Activated CD4-positive, alpha-beta T cell treated with anti-CD3 and anti-CD28 coated beads for 48 hours (primary cell): ENCODE results near the gene TENM4.

Source experiments
- DNase-seq: peaks from one replicate; pipeline ENCODE4 v3.0.0-alpha.2; 2020

The TENM4 gene

GRCh38 chr11:79336797-79337517 lies 103.9 kb downstream of the TENM4 start:
- DNase-seq, result no peak

GRCh38 chr11:79335681-79336080 lies 105.1 kb downstream of the TENM4 start:
- DNase-seq, result no peak

GRCh38 chr11:79333355-79333754 lies 107.5 kb downstream of the TENM4 start:
- no peak for DNase-seq

DNA sequence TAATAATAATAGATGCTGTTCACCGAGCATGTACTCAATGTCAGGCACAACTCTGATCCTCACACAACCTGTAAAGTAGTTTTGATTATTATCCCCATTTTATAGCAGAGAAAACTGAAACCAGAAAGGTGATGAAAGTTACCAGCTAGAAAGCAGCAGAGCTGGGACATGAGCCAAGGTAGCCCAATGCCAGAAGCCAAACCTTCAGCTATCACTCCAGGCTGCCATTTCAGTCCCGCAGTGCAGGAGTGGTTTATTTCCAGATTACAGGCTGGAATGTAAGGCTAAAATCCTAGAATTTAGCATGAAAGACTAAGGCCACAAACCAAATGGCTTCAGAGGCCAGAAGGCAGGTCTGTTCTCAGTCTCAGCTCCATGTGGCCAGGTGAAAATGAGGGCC lies 108.8 kb downstream of the TENM4 start:
- no peak for DNase-seq

GRCh38 chr11:79331203-79331901 lies 109.5 kb downstream of the TENM4 start:
- DNase-seq, result no peak

- DNase-seq, result no peak
Observed at GRCh38 chr11:79330651-79331050, 110.2 kb downstream of the TENM4 start.

GRCh38 chr11:79329561-79329960 lies 111.3 kb downstream of the TENM4 start:
- no peak for DNase-seq

- no peak for DNase-seq
Observed at GRCh38 chr11:79328402-79328801, 112.4 kb downstream of the TENM4 start.

- no peak for DNase-seq
Observed at GRCh38 chr11:79325851-79326250, 115.0 kb downstream of the TENM4 start.

GRCh38 chr11:79321263-79321662 lies 119.6 kb downstream of the TENM4 start:
- DNase-seq, result no peak

DNA sequence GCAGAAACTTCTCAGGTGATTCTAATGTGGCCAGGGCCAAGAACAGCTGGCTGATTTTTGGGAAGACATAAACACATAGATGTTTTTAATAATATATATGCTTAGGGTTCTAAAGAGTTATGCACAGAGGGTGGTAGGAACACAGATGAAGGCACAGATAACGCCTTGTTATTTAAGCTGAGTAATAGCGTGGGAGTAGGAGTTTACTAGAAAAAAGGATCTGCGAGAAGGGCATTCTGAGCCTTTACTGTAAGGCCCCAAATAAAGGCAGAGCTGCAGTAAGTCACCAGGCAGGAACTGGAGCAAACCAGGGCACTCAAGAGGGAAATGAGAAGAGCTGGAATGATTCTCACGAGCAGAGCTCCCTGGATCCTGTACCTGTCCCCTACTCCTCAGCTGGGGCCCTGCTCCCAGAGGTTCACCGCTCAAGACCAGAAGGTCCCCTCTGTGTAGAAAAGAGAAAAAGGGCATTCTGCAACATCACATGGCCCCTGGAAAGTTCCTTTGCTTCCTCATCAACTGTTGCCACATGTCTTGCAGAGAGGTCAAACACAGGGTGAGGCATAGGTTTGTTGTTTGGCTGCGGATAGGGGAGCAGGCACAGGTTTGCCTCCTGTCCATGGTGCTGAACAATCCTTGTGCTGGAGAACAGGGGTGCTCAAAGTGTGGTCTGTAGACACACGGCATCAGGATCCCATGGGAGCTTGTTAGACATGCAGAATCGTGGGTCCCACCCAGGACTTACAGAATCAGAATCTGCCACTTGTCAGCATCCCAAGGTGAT lies 125.7 kb downstream of the TENM4 start:
- DNase-seq, result no peak

DNA sequence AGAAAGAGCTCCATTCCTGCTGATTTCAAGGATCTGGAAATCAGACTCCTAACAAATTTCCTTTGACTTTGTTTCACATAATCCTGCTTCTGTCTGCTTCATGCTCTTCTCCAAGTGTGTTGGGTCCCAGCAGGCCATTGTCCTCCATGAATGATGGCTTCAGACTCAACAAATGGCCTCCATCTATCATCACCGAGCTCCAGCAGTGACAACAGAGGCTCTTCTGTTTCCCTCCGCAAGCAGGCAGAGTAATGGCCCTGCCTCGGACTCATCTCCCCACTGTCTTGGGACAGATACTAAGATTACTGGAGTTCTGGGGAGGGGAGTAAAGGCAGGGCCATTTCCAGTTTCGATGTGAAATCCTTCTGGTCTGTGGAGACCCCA lies 127.3 kb downstream of the TENM4 start:
- no peak for DNase-seq

DNA sequence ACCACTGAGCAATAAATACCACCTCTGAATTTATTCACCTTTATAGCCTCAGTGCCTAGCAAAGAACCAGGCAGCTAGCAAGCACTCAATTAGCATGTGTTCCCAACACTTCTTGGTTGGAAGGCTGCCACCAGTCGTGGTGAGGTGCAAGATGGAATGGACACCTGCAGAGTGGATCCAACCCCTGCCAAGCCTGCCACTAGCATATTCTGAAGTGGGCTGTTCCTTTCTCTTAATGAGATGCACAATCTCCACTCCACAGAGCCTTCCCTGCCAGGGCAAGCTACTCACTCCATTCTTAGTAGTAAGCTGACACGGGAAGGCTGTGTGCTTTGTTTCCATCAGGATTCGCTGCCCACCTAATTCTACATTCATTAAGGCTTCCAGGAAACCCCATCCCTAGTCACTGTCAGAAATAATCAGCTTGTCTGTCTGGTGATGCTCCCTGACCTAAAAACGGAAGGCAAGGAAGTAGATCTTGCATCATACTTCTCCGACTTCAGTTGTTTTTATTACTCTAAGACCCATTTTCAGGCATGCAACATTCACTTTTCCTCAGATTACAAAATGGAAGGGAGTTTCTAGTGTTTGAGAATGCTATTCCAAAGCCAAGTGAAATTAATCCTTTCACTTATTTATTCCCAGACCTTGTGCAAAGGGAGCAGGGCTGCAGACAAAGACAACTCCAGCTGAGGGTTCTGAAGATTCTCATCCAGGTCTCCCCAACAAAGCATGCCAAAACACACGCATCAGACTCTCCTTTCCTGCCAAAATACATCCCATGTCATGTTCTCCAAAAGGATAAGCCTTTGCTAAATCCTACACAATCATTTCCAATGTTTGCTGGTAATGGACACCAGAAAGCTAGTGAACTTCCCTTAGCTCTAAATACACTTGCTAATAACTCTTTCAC lies 128.0 kb downstream of the TENM4 start:
- no peak for DNase-seq

GRCh38 chr11:79311461-79311860 lies 129.4 kb downstream of the TENM4 start:
- no peak for DNase-seq

- DNase-seq, result no peak
Observed at GRCh38 chr11:79309407-79309806, 131.4 kb downstream of the TENM4 start.

DNA sequence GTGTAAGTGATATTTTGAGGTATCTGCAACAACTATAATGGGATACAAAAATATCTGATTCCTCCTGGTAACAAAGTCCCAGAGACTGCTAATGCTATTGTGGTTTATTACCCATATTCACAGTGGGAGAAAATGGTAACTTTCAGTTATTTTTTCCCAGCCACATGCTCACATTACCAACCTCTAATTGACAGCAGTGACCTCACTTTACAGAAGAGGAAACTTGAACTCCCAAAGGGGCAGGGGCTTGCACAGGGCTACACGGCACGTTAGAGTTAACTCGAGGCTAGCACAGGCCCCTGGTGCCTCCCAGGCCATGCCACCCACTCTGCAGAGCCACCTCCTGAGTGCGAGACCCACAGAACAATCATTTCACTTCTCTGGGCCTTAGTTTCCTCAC lies 132.4 kb downstream of the TENM4 start:
- no peak for DNase-seq

- DNase-seq, result no peak
Observed at GRCh38 chr11:79304599-79305212, 136.1 kb downstream of the TENM4 start.

DNA sequence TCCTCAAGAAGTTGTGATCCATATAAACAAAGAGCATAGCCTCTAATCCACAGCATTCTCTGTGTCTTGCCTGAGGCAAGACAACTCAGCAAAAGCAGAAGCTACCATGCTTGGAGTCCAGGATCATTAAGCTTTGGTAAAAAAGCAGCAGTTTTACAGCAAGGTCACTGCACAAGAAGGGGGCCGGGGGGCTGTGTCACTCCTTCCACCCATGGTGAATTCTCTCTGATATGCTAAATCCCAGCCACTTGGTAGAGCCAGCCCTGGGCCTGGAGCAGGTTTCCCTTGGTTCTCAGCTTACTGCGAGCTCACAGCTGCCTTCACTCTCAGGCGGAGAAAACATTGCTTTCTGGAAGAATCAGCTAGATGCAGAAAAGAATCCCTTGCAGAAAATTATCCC lies 144.7 kb downstream of the TENM4 start:
- DNase-seq, result no peak

DNA sequence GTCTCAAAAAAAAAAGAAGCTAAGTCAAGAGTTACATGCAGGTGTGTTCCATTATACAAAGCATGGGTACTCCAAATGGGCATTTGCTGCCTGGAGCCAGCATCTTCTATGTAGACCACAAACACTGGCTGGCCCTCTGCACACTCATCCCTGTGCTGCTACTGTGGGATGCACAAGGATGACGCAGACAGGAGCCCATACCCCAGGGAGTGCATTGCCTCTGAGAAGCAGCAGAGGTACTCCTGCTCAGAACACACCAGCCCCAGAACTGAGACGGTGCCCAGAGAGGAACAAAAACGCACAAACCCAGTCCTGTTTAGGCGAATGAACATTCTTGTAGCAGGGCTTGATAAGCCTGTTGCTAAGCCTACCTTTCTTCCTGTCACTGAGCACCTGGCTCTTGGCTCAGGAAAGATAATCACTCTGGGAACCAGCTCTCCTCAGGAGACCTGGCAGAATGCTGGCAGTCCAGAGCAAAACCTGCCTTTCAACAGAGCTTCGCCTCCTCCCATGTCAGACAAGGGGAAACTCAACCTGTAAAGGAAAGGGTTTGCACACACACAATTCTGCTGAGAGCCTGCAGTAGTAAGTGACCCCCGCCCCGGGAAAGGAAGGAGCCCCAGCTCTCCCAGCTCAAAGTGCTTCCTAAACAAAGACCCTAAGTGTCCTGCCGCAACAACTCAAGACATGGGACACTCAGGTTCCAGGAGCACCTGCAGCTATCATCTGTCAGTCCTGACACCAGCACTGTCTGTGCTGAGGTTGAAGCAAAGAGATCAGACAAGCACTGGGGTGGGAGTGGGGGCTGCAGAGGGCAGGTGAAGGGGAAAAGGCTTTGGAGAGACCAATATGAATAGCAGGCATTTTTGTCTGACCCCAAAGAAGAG lies 145.7 kb downstream of the TENM4 start:
- no peak for DNase-seq

GRCh38 chr11:79291948-79292347 lies 148.9 kb downstream of the TENM4 start:
- DNase-seq, result no peak

DNA sequence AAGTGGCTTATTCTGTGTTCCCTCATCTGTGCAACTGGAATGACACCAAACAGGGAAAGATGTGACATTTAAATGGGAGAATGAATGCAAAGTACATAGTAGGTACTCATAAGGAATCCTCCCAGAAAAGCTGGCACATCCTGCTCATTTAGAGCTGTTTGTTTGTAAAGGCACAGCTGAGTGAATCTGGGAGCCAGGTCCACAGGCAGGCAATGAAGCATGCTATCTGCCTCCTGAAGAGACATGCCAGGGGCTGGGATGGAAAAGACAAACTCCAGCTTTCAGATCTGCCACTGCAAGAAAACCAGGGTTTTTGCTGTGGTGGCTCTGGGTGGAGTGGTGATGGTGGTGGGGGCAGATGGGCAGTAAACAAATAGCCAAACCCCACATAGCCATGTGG lies 150.1 kb downstream of the TENM4 start:
- no peak for DNase-seq
